Immature natural killer cell (primary cell): ENCODE data around the gene OR51A2. TPM values are rescaled to one million over a fixed set of nuclear protein-coding genes. Genes with fewer than 3 reads are reported as not detected.

ENCODE experiments used
- DNase-seq, 3 donors: peaks; one replicate each; pipeline ENCODE4 v3.0.0; 2022; ENCODE audit warnings: mixed read lengths in 1 of 3
- H3K27ac Mint-ChIP-seq, 6 donors: one replicate each; pipeline ENCODE4 v1.8.0; 2020; ENCODE audit warnings: mixed read lengths in 6 of 6, mild to moderate bottlenecking in 5 of 6, inconsistent platforms in 4 of 6, moderate library complexity in 3 of 6
- H3K27me3 Mint-ChIP-seq, 3 donors: one replicate each; pipeline ENCODE4 v1.8.0; 2020 to 2021; ENCODE audit warnings: low read depth in 3 of 3, mild to moderate bottlenecking in 3 of 3, mixed read lengths in 3 of 3, moderate library complexity in 3 of 3, inconsistent platforms in 1 of 3
- H3K36me3 Mint-ChIP-seq, 3 donors: one replicate each; pipeline ENCODE4 v1.8.0; 2020; ENCODE audit warnings: mixed read lengths in 3 of 3, inconsistent platforms in 2 of 3, mild to moderate bottlenecking in 2 of 3
- H3K4me1 Mint-ChIP-seq, 2 donors: one replicate each; pipeline ENCODE4 v1.8.0; 2020; ENCODE audit warnings: inconsistent platforms in 2 of 2, mild to moderate bottlenecking in 2 of 2, mixed read lengths in 2 of 2, moderate library complexity in 1 of 2
- H3K4me3 Mint-ChIP-seq, 5 donors: one replicate each; pipeline ENCODE4 v1.8.0; 2020; ENCODE audit warnings: mild to moderate bottlenecking in 5 of 5, mixed read lengths in 5 of 5, inconsistent platforms in 3 of 5, moderate library complexity in 3 of 5
- H3K9me3 Mint-ChIP-seq, 6 donors: one replicate each; pipeline ENCODE4 v1.8.0; 2020; ENCODE audit warnings: mild to moderate bottlenecking in 6 of 6, mixed read lengths in 6 of 6, inconsistent platforms in 4 of 6, moderate library complexity in 3 of 6
- polyA plus RNA-seq, 3 donors: library from polyadenylated mRNA; unstranded; fragments of 300-500 nt; fragmentation: Illumina TruSeq; gene quantifications; one replicate each; pipeline ENCODE4 v1.2.3, GENCODE V29; 2021

OR51A2 gene
- polyA plus RNA-seq, 3 donors from 2014 or later, result not detected

GRCh38 chr11:4926608-4927007 is 28.9 kb downstream of the OR51A2 start:
- no peaks in the 10 kb centered on the region for H3K36me3 Mint-ChIP-seq
- peaks cover 0 to 6% (median 3%) of the 10 kb centered on the region in 6 donors for H3K9me3 Mint-ChIP-seq
- no peak overlapping the region for H3K4me3 Mint-ChIP-seq
- H3K27ac Mint-ChIP-seq, result no peak overlapping the region
- no peak for DNase-seq
- no peaks in the 10 kb centered on the region for H3K4me1 Mint-ChIP-seq
- no peaks in the 10 kb centered on the region for H3K27me3 Mint-ChIP-seq

GRCh38 chr11:4924239-4924638 is 31.3 kb downstream of the OR51A2 start, which contains the start of gene OR51G1:
Gene OR51G1 (minus strand): TSS chr11:4924339. CDS start chr11:4924339, 0 bp downstream.
- H3K27me3 Mint-ChIP-seq, result no peaks in the 10 kb centered on the region
- no peak for DNase-seq
- H3K4me1 Mint-ChIP-seq, result no peaks in the 10 kb centered on the region
- peaks cover 2 to 7% (median 4%) of the 10 kb centered on the region in 6 donors for H3K9me3 Mint-ChIP-seq
- H3K4me3 Mint-ChIP-seq, result no peak within 1 kb of the TSS
- no peaks in the 10 kb centered on the region for H3K36me3 Mint-ChIP-seq
- H3K27ac Mint-ChIP-seq, result no peak within 1 kb of the TSS

DNA sequence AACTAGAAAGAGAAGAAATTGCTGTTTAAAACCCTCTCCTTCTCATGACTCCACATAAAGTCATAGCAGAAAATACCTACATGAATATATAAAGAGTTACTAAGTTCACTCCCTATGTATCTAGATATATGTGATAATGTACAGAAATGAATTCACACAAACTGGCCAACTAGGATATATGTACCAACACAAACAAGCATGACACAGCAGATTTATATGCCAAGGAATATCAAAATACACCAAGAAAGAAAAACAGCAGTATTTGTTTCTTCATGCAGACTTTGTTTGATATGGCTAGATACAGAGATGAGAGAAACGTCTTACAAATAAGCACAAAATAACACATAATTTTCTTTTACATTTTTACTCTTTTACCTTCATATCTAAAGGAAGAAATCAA is 33.2 kb downstream of the OR51A2 start:
- no peaks in the 10 kb centered on the region for H3K27me3 Mint-ChIP-seq
- H3K4me1 Mint-ChIP-seq, result no peaks in the 10 kb centered on the region
- no peaks in the 10 kb centered on the region for H3K36me3 Mint-ChIP-seq
- H3K4me3 Mint-ChIP-seq, result no peak overlapping the region
- no peak for DNase-seq
- H3K9me3 Mint-ChIP-seq, result peaks cover 0 to 7% (median 4%) of the 10 kb centered on the region in 6 donors
- H3K27ac Mint-ChIP-seq, result no peak overlapping the region

DNA sequence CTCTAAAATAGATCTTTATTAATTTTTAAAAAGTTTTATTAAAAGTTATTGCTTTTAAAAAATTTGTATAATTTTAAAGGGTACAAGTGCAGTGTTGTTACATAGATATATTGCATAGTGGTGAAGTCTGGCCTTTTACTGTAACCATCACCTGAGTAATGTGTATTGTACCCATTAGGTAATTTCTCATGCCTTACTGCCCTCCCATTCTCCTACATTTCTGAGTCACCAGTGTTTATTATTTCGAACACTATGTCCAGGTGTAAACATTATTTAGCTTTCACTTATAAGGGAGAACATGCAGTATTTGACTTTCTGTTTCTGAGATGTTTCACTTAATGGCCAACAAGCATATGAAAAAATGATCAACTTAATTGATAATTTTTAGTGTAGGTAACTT is 33.7 kb downstream of the OR51A2 start:
- Mint-ChIP-seq H3K27me3 (no peaks in the 10 kb centered on the region), H3K36me3 (no peaks in the 10 kb centered on the region), H3K9me3 (peaks cover 0 to 7% (median 4%) of the 10 kb centered on the region in 6 donors), H3K4me3 (no peak overlapping the region), H3K27ac (no peak overlapping the region), H3K4me1 (no peaks in the 10 kb centered on the region)
- no peak for DNase-seq

GRCh38 chr11:4919250-4919649 is 36.3 kb downstream of the OR51A2 start, which contains the start of gene OR51G2:
Gene OR51G2 (minus strand): TSS chr11:4919350. CDS start chr11:4915663, 3,687 bp downstream.
- no peak for DNase-seq
- H3K27ac Mint-ChIP-seq, result no peak within 1 kb of the TSS
- H3K27me3 Mint-ChIP-seq, result peaks cover 0 to 3% (median 0%) of the 10 kb centered on the region in 3 donors
- no peaks in the 10 kb centered on the region for H3K36me3 Mint-ChIP-seq
- H3K9me3 Mint-ChIP-seq, result peaks cover 1 to 11% (median 5%) of the 10 kb centered on the region in 6 donors
- no peaks in the 10 kb centered on the region for H3K4me1 Mint-ChIP-seq
- H3K4me3 Mint-ChIP-seq, result no peak within 1 kb of the TSS

- Mint-ChIP-seq H3K9me3 (peaks cover 0 to 11% (median 3%) of the 10 kb centered on the region in 6 donors), H3K4me1 (no peaks in the 10 kb centered on the region), H3K27me3 (peaks cover 0 to 3% (median 3%) of the 10 kb centered on the region in 3 donors), H3K36me3 (no peaks in the 10 kb centered on the region), H3K27ac (no peak overlapping the region), H3K4me3 (no peak overlapping the region)
- DNase-seq, result no peak
Observed at GRCh38 chr11:4916581-4916980, 38.9 kb downstream of the OR51A2 start.

Other genes with a start within 250 kb of the OR51A2 start
- not detected for gene OR51F1, start 185.8 kb downstream of the OR51A2 start, polyA plus RNA-seq
- not detected for gene OR52R1, start 151.3 kb downstream of the OR51A2 start, polyA plus RNA-seq
- gene OR51F2, start 134.4 kb downstream of the OR51A2 start, polyA plus RNA-seq, result not detected
- not detected for gene OR51S1, start 106.5 kb downstream of the OR51A2 start, polyA plus RNA-seq
- gene OR51T1, start 73.8 kb downstream of the OR51A2 start, polyA plus RNA-seq, result not detected
- gene OR51A7, start 51.9 kb downstream of the OR51A2 start, polyA plus RNA-seq, result not detected
- gene OR51G2, start 36.4 kb downstream of the OR51A2 start, polyA plus RNA-seq, result not detected
- not detected for gene OR51G1, start 31.4 kb downstream of the OR51A2 start, polyA plus RNA-seq
- not detected for gene OR51A4, start 8.1 kb downstream of the OR51A2 start, polyA plus RNA-seq
- gene OR51L1, start 39.1 kb upstream of the OR51A2 start, polyA plus RNA-seq, result not detected
- gene OR52J3, start 90.8 kb upstream of the OR51A2 start, polyA plus RNA-seq, result not detected
- not detected for gene OR52E2, start 103.9 kb upstream of the OR51A2 start, polyA plus RNA-seq
- gene OR52E1, start 113.9 kb upstream of the OR51A2 start, polyA plus RNA-seq, result not detected
- not detected for gene OR52A5, start 182.6 kb upstream of the OR51A2 start, polyA plus RNA-seq
- gene OR52A1, start 199.0 kb upstream of the OR51A2 start, polyA plus RNA-seq, result not detected
- gene OR51V1, start 245.0 kb upstream of the OR51A2 start, polyA plus RNA-seq, result not detected